K562 (cell line): ENCODE data around the gene ATRN. TPM values are rescaled to one million over a fixed set of nuclear protein-coding genes. Genes with fewer than 3 reads are reported as not detected.

Source experiments
- ATAC-seq: fragments of 200-7000 bp; cut with Tn5 transposase; 3 replicates; pipeline ENCODE4 v1.9.1; 2020; ENCODE audit warnings: moderate library complexity
- BruUV-seq: library from RNA; stranded (reverse); fragments of 400-500 nt; replicated peaks from 2 replicates; lab custom pipeline; 2021; lab: Mats Ljungman, UMichigan
- CTCF ChIA-PET: fragments of 300-600 bp; formaldehyde crosslinking; extraction: SDS; loops from one replicate; lab custom pipeline; 2021; ENCODE audit warnings: low intra/inter-chr PET ratio; lab: Yijun Ruan, JAX
- POLR2A ChIA-PET: fragments of 300-600, 350-650 bp; sonication (Branson Sonifier 250); formaldehyde crosslinking; extraction: SDS; loops from one replicate; lab custom pipeline; 2021; ENCODE audit warnings: antibody characterized with exemption, inconsistent platforms; lab: Yijun Ruan, JAX
- DNase-seq, 4 experiments: peaks; one replicate each; pipeline versions ENCODE4 v3.0.0 to v3.0.0-alpha.2; 2011 to 2018; ENCODE audit warnings: low spot score in 3 of 4, mixed read lengths in 3 of 4; ENCODE audit errors: extremely low read depth in 1 of 4
- FAIRE-seq: peaks from 2 replicates; lab custom pipeline; 2011; peaks lifted over from hg19 to GRCh38; lab: Jason Lieb, UNC
- H2AFZ ChIP-seq: 2 replicates; pipeline ENCODE4 v1.6.0; 2011; ENCODE audit warnings: low read depth, low read length, control low read depth, inconsistent platforms
- H3K27ac ChIP-seq: fragments of 200-600 bp; 3 replicates; pipeline ENCODE4 v1.8.0; 2011; ENCODE audit warnings: low read depth, mild to moderate bottlenecking, control low read depth, inconsistent platforms, low read length, moderate library complexity, mixed read lengths; ENCODE audit errors: extremely low read depth
- H3K27me3 ChIP-seq, 2 experiments: fragments of 300-600 bp in 1 of 2; 2 replicates in 1 of 2; 3 replicates in 1 of 2; pipeline versions ENCODE4 v1.6.0 to v1.8.0; 2011; ENCODE audit warnings: inconsistent platforms in 2 of 2, low read length in 2 of 2, mild to moderate bottlenecking in 1 of 2, mixed read lengths in 1 of 2, moderate library complexity in 1 of 2; ENCODE audit not compliant: control insufficient read depth in 2 of 2, insufficient read depth in 2 of 2
- H3K36me3 ChIP-seq: fragments of 300-600 bp; 3 replicates; pipeline ENCODE4 v1.8.0; 2011; ENCODE audit warnings: mild to moderate bottlenecking, low read length, inconsistent platforms; ENCODE audit not compliant: control insufficient read depth, insufficient read depth
- H3K4me1 ChIP-seq, 2 experiments: fragments of 200-600 bp in 1 of 2; replicated peaks in 1 of 2; 2 replicates in 1 of 2; 3 replicates in 1 of 2; pipeline versions ENCODE4 v1.5.1 to v1.8.0; 2011; ENCODE audit warnings: inconsistent platforms in 2 of 2, low read length in 2 of 2, mild to moderate bottlenecking in 1 of 2, mixed read lengths in 1 of 2, moderate library complexity in 1 of 2; ENCODE audit not compliant: control insufficient read depth in 2 of 2, insufficient read depth in 2 of 2
- H3K4me2 ChIP-seq: 2 replicates; pipeline ENCODE4 v1.6.1; 2011; ENCODE audit warnings: low read length, control low read depth, inconsistent platforms, mixed read lengths; ENCODE audit not compliant: insufficient read depth
- H3K4me3 ChIP-seq: fragments of 200-600 bp; sonication (generic), shearing (Covaris generic); 2 replicates; pipeline ENCODE4 v1.5.1; 2016; ENCODE audit warnings: control low read depth, inconsistent platforms
- H3K79me2 ChIP-seq: fragments of 200-600 bp; 3 replicates; pipeline ENCODE4 v1.8.0; 2011; ENCODE audit warnings: low read length, inconsistent platforms; ENCODE audit not compliant: control insufficient read depth, insufficient read depth
- H3K9ac ChIP-seq, 2 experiments: 2 replicates each; pipeline versions ENCODE4 v1.6.0 to v1.6.1; 2011; ENCODE audit warnings: low read depth in 2 of 2, low read length in 2 of 2, control low read depth in 1 of 2, inconsistent platforms in 1 of 2, mild to moderate bottlenecking in 1 of 2, mixed read lengths in 1 of 2; ENCODE audit not compliant: insufficient read depth in 1 of 2
- H3K9me1 ChIP-seq: one replicate; pipeline ENCODE4 v1.6.0; 2011; ENCODE audit warnings: inconsistent platforms, mild to moderate bottlenecking, low read length, moderate library complexity; ENCODE audit not compliant: control insufficient read depth, insufficient read depth
- H3K9me3 ChIP-seq: replicated peaks from 2 replicates; pipeline ENCODE4 v1.5.1; 2011; ENCODE audit warnings: low read depth, low read length, inconsistent platforms; ENCODE audit not compliant: control insufficient read depth, insufficient read depth
- H4K20me1 ChIP-seq: replicated peaks from 2 replicates; pipeline ENCODE4 v1.6.1; 2011; ENCODE audit warnings: low read length, inconsistent platforms, mixed read lengths; ENCODE audit not compliant: control insufficient read depth, insufficient read depth
- CBX2 ChIP-seq: fragments of 200-600 bp; sonication (generic); IDR thresholded peaks from one replicate; pipeline ENCODE4 v1.6.1; 2012; ENCODE audit warnings: mild to moderate bottlenecking, low read length, inconsistent platforms; ENCODE audit not compliant: insufficient read depth, poor library complexity, severe bottlenecking
- NFE2 ChIP-seq: IDR thresholded peaks from 2 replicates; pipeline ENCODE4 v1.6.1; 2014; ENCODE audit warnings: antibody characterized with exemption, low read depth
- ZFPM2 ChIP-seq: fragments of 250-450 bp; sonication (Bioruptor Pico); IDR thresholded peaks from 2 replicates; pipeline ENCODE4 v1.5.1; 2022; ENCODE audit warnings: mild to moderate bottlenecking
- ZKSCAN3 ChIP-seq: fragments of 250-450 bp; sonication (Bioruptor Pico); IDR thresholded peaks from 2 replicates; pipeline ENCODE4 v1.4.0; 2020
- ZNF23 ChIP-seq: fragments of 250-450 bp; sonication (Bioruptor Pico); IDR thresholded peaks from 2 replicates; pipeline ENCODE4 v1.4.0; 2020; ENCODE audit warnings: mild to moderate bottlenecking
- ZNF408 ChIP-seq: fragments of 250-450 bp; sonication (Bioruptor Pico); IDR thresholded peaks from 2 replicates; pipeline ENCODE4 v1.4.0; 2020; ENCODE audit warnings: low read depth, mild to moderate bottlenecking, moderate library complexity
- WGBS: fragments of 100-300 bp; shearing (Covaris generic); methylation state at CpG from one replicate; pipeline ENCODE4 v1.1.6; 2016; ENCODE audit warnings: low coverage, mixed read lengths; ENCODE audit not compliant: insufficient coverage; ENCODE audit errors: missing lambda C conversion rate; 5-methylcytosine and 5-hydroxymethylcytosine counted together
- in situ Hi-C: fragments of 300-500 bp; cut with MboI; formaldehyde crosslinking; loops from 4 replicates; pipeline ENCODE4 v1.15.0; 2018; ENCODE audit warnings: inconsistent platforms, mixed read lengths
- intact Hi-C: fragments of 100-400 bp; cut with micrococcal nuclease; formaldehyde crosslinking; loops from 2 replicates; pipeline ENCODE4 v1.14.2; 2022
- polyA plus RNA-seq, 8 experiments: library from polyadenylated mRNA; depleted of rRNA in 4 of 8; stranded (reverse) in 5 of 8; unstranded in 3 of 8; fragments of >200 nt; fragmentation: Nextera tagmentation in 2 of 8; fragmentation: Illumina TruSeq in 1 of 8; extraction: Ambion mirVana in 2 of 8; extraction: Trizol in 1 of 8; gene quantifications; 2 replicates each; pipeline versions ENCODE4 v1.2.1 to v1.2.3, GENCODE V29; 2011 to 2014; ENCODE audit warnings: inconsistent platforms in 1 of 8, missing spikeins in 1 of 8
- total RNA-seq, 7 experiments: library from RNA; depleted of rRNA in 6 of 7; stranded (reverse); fragments of >200 nt in 6 of 7; fragmentation: Illumina TruSeq in 2 of 7; extraction: Trizol in 2 of 7; gene quantifications; 2 replicates each; pipeline versions ENCODE4 v1.2.1 to v1.2.3, GENCODE V29; 2011 to 2021; ENCODE audit warnings: low replicate concordance in 1 of 7
- TF ChIP-seq, protein P1 (sequence below): sonication (generic); formaldehyde crosslinking; IDR thresholded peaks from 2 replicates; pipeline ENCODE4 v1.8.0; 2022; ENCODE audit warnings: mild to moderate bottlenecking, missing genetic modification reagents
- TF ChIP-seq, protein P2 (sequence below), 2 experiments: fragments of 450-650 bp; IDR thresholded peaks; 2 replicates each; pipeline ENCODE4 v1.6.1; 2016
- TF ChIP-seq, protein P3 (sequence below), 2 experiments: fragments of 450-650 bp in 1 of 2; sonication (generic) in 1 of 2; formaldehyde crosslinking; conservative IDR thresholded peaks; 2 replicates each; pipeline versions ENCODE4 v1.4.0 to v1.8.1; 2020 to 2022; ENCODE audit warnings: mild to moderate bottlenecking in 1 of 2, missing genetic modification reagents in 1 of 2

Gene ATRN
- total and polyA plus RNA-seq, 9 of the 15 experiments (the other 6 are each of a cell fraction or from before 2014, with no cell fraction given), result 0.69 to 16.5 (median 7.6) TPM

DNA sequence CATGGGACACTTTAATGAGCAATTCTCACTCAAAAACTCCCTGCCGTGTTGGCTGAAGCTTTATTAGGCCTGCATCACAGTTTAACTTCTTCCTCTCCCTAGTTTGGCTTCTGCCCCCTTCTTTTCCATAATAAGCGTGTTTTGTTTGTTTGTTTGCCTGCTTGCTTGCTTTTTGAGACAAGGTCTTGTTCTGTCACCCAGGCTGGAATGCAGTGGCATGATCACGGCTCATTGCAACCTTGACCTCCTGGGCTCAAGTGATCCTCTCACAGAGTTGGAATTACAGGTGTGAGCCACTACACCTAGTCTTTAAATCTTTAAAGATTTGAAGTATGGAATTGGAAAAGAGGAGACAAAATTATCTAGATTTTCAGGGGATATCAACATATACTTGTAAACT lies 38.0 kb upstream of the ATRN start (continued):
- TF ChIP-seq, protein P1, sequence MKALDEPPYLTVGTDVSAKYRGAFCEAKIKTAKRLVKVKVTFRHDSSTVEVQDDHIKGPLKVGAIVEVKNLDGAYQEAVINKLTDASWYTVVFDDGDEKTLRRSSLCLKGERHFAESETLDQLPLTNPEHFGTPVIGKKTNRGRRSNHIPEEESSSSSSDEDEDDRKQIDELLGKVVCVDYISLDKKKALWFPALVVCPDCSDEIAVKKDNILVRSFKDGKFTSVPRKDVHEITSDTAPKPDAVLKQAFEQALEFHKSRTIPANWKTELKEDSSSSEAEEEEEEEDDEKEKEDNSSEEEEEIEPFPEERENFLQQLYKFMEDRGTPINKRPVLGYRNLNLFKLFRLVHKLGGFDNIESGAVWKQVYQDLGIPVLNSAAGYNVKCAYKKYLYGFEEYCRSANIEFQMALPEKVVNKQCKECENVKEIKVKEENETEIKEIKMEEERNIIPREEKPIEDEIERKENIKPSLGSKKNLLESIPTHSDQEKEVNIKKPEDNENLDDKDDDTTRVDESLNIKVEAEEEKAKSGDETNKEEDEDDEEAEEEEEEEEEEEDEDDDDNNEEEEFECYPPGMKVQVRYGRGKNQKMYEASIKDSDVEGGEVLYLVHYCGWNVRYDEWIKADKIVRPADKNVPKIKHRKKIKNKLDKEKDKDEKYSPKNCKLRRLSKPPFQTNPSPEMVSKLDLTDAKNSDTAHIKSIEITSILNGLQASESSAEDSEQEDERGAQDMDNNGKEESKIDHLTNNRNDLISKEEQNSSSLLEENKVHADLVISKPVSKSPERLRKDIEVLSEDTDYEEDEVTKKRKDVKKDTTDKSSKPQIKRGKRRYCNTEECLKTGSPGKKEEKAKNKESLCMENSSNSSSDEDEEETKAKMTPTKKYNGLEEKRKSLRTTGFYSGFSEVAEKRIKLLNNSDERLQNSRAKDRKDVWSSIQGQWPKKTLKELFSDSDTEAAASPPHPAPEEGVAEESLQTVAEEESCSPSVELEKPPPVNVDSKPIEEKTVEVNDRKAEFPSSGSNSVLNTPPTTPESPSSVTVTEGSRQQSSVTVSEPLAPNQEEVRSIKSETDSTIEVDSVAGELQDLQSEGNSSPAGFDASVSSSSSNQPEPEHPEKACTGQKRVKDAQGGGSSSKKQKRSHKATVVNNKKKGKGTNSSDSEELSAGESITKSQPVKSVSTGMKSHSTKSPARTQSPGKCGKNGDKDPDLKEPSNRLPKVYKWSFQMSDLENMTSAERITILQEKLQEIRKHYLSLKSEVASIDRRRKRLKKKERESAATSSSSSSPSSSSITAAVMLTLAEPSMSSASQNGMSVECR (CRISPR knock-in tag), result no peak
- no peak for TF ChIP-seq ZNF408 (CRISPR knock-in tag)

DNA sequence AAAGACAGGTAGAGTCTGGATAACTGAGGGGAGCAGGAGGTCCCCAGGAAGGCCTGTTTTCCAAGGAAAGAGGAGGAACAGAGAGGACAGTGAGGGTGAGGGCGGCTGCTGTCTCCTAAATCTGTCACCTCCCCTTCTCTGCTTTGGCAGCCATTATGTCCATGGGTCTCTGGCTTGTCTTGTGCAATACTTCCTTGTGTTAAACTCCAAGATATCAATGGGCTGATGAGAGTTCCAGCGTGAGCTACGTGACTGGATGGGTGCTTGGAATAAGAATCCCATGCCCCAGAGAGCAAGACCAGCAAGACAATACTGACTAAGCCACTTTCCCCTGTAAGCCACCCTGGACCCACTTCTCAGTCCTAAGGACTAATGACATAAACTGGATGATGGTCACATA lies 37.1 kb upstream of the ATRN start:
- Histone ChIP-seq H4K20me1 (no peaks in the 10 kb centered on the region), H3K4me3 (no peak overlapping the region), H3K4me2 (no peak overlapping the region), H3K36me3 (no peaks in the 10 kb centered on the region), H3K27ac (no peak overlapping the region), H3K4me1 (no peaks in the 10 kb centered on the region; a peak in 1 of 5 replicates), H3K9ac (no peak overlapping the region), H3K79me2 (no peaks in the 10 kb centered on the region), H3K9me3 (no peaks in the 10 kb centered on the region), H2AFZ (peak overlapping the region; percentile 32; the same call in 1 of the 2 replicates), H3K27me3 (no peaks in the 10 kb centered on the region), H3K9me1 (no peaks in the 10 kb centered on the region)
- in situ Hi-C loops (no loop called here), intact Hi-C loops (no loop called here)
- ChIA-PET POLR2A (no interaction called here), CTCF (no interaction called here)
- 8% methylated on average over 2 of the region's 3 CpGs for WGBS
- ATAC-seq, result no peak
- DNase-seq, result no peak
- FAIRE-seq, result no peak
- no TSS peak for BruUV-seq
- no peak for TF ChIP-seq ZFPM2 (CRISPR knock-in tag)
- no peak for TF ChIP-seq CBX2
- TF ChIP-seq, protein P2, sequence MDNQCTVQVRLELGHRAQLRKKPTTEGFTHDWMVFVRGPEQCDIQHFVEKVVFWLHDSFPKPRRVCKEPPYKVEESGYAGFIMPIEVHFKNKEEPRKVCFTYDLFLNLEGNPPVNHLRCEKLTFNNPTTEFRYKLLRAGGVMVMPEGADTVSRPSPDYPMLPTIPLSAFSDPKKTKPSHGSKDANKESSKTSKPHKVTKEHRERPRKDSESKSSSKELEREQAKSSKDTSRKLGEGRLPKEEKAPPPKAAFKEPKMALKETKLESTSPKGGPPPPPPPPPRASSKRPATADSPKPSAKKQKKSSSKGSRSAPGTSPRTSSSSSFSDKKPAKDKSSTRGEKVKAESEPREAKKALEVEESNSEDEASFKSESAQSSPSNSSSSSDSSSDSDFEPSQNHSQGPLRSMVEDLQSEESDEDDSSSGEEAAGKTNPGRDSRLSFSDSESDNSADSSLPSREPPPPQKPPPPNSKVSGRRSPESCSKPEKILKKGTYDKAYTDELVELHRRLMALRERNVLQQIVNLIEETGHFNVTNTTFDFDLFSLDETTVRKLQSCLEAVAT (IDR thresholded peaks at IDR 0.05), result no peak
- TF ChIP-seq ZNF23 (CRISPR knock-in tag), result no peak
- no peak for TF ChIP-seq NFE2
- TF ChIP-seq, protein P3, sequence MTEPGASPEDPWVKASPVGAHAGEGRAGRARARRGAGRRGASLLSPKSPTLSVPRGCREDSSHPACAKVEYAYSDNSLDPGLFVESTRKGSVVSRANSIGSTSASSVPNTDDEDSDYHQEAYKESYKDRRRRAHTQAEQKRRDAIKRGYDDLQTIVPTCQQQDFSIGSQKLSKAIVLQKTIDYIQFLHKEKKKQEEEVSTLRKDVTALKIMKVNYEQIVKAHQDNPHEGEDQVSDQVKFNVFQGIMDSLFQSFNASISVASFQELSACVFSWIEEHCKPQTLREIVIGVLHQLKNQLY (CRISPR knock-in tag; conservative IDR thresholded peaks at IDR 0.05), result no peak
- TF ChIP-seq ZKSCAN3 (CRISPR knock-in tag), result no peak
